Neural cell (in vitro differentiated cells): ENCODE data around the gene SND1. TPM values are rescaled to one million over a fixed set of nuclear protein-coding genes. Genes with fewer than 3 reads are reported as not detected.

ENCODE experiments used
- H2AFZ ChIP-seq: fragments of 200-600, 300-800 bp; sonication (generic), shearing (Covaris generic); 2 replicates; pipeline ENCODE4 v1.6.0; 2014; ENCODE audit warnings: low read depth, mild to moderate bottlenecking, antibody characterized with exemption, low read length, moderate library complexity
- H3F3A ChIP-seq: fragments of 200-600 bp; shearing (Covaris generic); 2 replicates; pipeline ENCODE4 v1.6.1; 2016; ENCODE audit warnings: mild to moderate bottlenecking, moderate library complexity, mixed read lengths, antibody characterized with exemption, low read length; ENCODE audit not compliant: insufficient read depth, poor library complexity, severe bottlenecking
- H3K27ac ChIP-seq: fragments of 200-600, 300-800 bp; sonication (generic), shearing (Covaris generic); 2 replicates; pipeline ENCODE4 v1.5.1; 2014; ENCODE audit warnings: mild to moderate bottlenecking, low read length, moderate library complexity
- H3K27me3 ChIP-seq: fragments of 300-800, 200-600 bp; sonication (generic), shearing (Covaris generic); 2 replicates; pipeline ENCODE4 v1.6.0; 2014; ENCODE audit warnings: mild to moderate bottlenecking, low read depth, low read length, moderate library complexity; ENCODE audit not compliant: insufficient read depth
- H3K36me3 ChIP-seq: fragments of 300-800, 200-600 bp; sonication (generic), shearing (Covaris generic); 2 replicates; pipeline ENCODE4 v1.5.1; 2014; ENCODE audit warnings: mild to moderate bottlenecking, antibody characterized with exemption, low read length, moderate library complexity; ENCODE audit not compliant: insufficient read depth
- H3K4me2 ChIP-seq: fragments of 300-800, 200-600 bp; sonication (generic), shearing (Covaris generic); 2 replicates; pipeline ENCODE4 v1.6.0; 2014; ENCODE audit warnings: mild to moderate bottlenecking, low read length
- H3K4me3 ChIP-seq: fragments of 300-800, 200-600 bp; sonication (generic), shearing (Covaris generic); 2 replicates; pipeline ENCODE4 v1.5.1; 2014; ENCODE audit warnings: mild to moderate bottlenecking, low read length, moderate library complexity
- H3K79me2 ChIP-seq: fragments of 200-600 bp; shearing (Covaris generic); replicated peaks from 2 replicates; pipeline ENCODE4 v1.6.0; 2014; ENCODE audit warnings: mild to moderate bottlenecking, low read length, moderate library complexity; ENCODE audit not compliant: insufficient read depth
- H3K9ac ChIP-seq: fragments of 300-800, 200-600 bp; sonication (generic), shearing (Covaris generic); 2 replicates; pipeline ENCODE4 v1.6.1; 2016; ENCODE audit warnings: mild to moderate bottlenecking, low read length, mixed read lengths
- H3K9me2 ChIP-seq: fragments of 200-600 bp; shearing (Covaris generic); 2 replicates; pipeline ENCODE4 v1.6.1; 2016; ENCODE audit warnings: mild to moderate bottlenecking, low read length, mixed read lengths; ENCODE audit not compliant: insufficient read depth
- H3K9me3 ChIP-seq: fragments of 200-600, 300-800 bp; sonication (generic), shearing (Covaris generic); 2 replicates; pipeline ENCODE4 v1.6.1; 2016; ENCODE audit warnings: mild to moderate bottlenecking, mixed run types, low read length, moderate library complexity, mixed read lengths
- H4K20me1 ChIP-seq: fragments of 200-600 bp; shearing (Covaris generic); 2 replicates; pipeline ENCODE4 v1.6.1; 2016; ENCODE audit warnings: mild to moderate bottlenecking, mixed run types; ENCODE audit not compliant: insufficient read depth
- EP300 ChIP-seq: fragments of 450-650 bp; conservative IDR thresholded peaks from 2 replicates; pipeline ENCODE4 v1.6.1; 2014; ENCODE audit warnings: antibody characterized with exemption, mild to moderate bottlenecking, moderate library complexity; ENCODE audit not compliant: poor library complexity, severe bottlenecking
- EZH2 ChIP-seq: fragments of 200-600, 300-800 bp; shearing (Covaris generic), sonication (generic); IDR thresholded peaks from 2 replicates; pipeline ENCODE4 v1.6.1; 2014; ENCODE audit warnings: antibody characterized with exemption, low read length, borderline replicate concordance, mild to moderate bottlenecking; ENCODE audit not compliant: insufficient read depth, poor library complexity, severe bottlenecking
- MXI1 ChIP-seq: fragments of 450-650 bp; conservative IDR thresholded peaks from 2 replicates; pipeline ENCODE4 v1.6.1; 2014; ENCODE audit warnings: antibody characterized with exemption, mild to moderate bottlenecking; ENCODE audit not compliant: poor library complexity, severe bottlenecking
- RAD21 ChIP-seq: fragments of 450-650 bp; conservative IDR thresholded peaks from 2 replicates; pipeline ENCODE4 v1.6.1; 2014; ENCODE audit warnings: antibody characterized with exemption, mild to moderate bottlenecking, moderate library complexity
- SMC3 ChIP-seq: fragments of 450-650 bp; conservative IDR thresholded peaks from 2 replicates; pipeline ENCODE4 v1.6.1; 2014; ENCODE audit warnings: antibody characterized with exemption, mild to moderate bottlenecking, moderate library complexity; ENCODE audit not compliant: poor library complexity
- TAF1 ChIP-seq: IDR thresholded peaks from 2 replicates; pipeline ENCODE4 v1.6.1; 2012; ENCODE audit warnings: low read depth
- polyA plus RNA-seq: library from polyadenylated mRNA; depleted of rRNA; stranded (reverse); fragments of >200 nt; gene quantifications from 2 replicates; pipeline ENCODE4 v1.2.3, GENCODE V29; 2014
- TF ChIP-seq, protein P1 (sequence below): IDR thresholded peaks from 2 replicates; pipeline ENCODE4 v1.6.1; 2012; ENCODE audit warnings: borderline replicate concordance

Gene SND1
- polyA plus RNA-seq, 1 donor from 2014 or later: 37.4 TPM

DNA sequence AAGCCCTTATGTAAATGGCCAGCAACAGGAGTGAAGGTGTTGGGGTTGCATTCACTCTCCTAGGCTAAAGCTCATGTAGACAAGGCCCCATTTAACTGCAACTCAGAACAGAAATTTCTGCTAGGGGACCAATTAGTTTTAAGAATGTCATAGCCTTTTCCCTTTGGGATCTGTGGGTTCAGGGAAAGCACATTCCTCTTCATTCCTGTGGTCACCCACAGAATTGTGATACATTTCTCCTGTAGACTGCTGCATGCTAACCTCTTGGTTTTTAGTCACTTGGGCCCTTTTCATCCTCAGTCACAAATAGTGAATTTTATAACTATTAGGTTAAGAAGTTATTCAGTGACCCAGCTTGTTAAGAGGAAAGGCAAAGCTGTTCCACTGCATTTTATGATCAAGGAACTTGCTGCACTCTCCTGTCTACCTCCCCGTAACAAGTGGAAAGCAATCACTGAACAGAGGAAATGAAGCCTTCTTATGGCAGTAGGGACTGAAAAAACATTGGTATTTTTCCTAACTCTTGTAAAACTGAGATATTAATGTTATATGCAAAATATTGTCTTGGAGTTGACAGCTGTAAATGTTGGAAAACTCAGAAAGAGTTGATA is 124.9 kb downstream of the SND1 start:
- TF ChIP-seq, protein P1, sequence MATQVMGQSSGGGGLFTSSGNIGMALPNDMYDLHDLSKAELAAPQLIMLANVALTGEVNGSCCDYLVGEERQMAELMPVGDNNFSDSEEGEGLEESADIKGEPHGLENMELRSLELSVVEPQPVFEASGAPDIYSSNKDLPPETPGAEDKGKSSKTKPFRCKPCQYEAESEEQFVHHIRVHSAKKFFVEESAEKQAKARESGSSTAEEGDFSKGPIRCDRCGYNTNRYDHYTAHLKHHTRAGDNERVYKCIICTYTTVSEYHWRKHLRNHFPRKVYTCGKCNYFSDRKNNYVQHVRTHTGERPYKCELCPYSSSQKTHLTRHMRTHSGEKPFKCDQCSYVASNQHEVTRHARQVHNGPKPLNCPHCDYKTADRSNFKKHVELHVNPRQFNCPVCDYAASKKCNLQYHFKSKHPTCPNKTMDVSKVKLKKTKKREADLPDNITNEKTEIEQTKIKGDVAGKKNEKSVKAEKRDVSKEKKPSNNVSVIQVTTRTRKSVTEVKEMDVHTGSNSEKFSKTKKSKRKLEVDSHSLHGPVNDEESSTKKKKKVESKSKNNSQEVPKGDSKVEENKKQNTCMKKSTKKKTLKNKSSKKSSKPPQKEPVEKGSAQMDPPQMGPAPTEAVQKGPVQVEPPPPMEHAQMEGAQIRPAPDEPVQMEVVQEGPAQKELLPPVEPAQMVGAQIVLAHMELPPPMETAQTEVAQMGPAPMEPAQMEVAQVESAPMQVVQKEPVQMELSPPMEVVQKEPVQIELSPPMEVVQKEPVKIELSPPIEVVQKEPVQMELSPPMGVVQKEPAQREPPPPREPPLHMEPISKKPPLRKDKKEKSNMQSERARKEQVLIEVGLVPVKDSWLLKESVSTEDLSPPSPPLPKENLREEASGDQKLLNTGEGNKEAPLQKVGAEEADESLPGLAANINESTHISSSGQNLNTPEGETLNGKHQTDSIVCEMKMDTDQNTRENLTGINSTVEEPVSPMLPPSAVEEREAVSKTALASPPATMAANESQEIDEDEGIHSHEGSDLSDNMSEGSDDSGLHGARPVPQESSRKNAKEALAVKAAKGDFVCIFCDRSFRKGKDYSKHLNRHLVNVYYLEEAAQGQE: no peak
- TF ChIP-seq TAF1: no peak
- no peak for TF ChIP-seq EP300
- no peak for TF ChIP-seq EZH2
- TF ChIP-seq MXI1: no peak
- no peak for TF ChIP-seq RAD21
- Histone ChIP-seq H3K27ac (no peak overlapping the region), H3K36me3 (no peaks in the 10 kb centered on the region), H3K9me2 (no peaks in the 10 kb centered on the region), H3K9me3 (no peaks in the 10 kb centered on the region), H3K4me3 (no peak overlapping the region), H3K4me2 (no peak overlapping the region), H3K27me3 (no peaks in the 10 kb centered on the region), H3K9ac (no peak overlapping the region), H2AFZ (no peak overlapping the region), H3K79me2 (no peaks in the 10 kb centered on the region), H3F3A (no peaks in the 10 kb centered on the region), H4K20me1 (no peaks in the 10 kb centered on the region)

DNA sequence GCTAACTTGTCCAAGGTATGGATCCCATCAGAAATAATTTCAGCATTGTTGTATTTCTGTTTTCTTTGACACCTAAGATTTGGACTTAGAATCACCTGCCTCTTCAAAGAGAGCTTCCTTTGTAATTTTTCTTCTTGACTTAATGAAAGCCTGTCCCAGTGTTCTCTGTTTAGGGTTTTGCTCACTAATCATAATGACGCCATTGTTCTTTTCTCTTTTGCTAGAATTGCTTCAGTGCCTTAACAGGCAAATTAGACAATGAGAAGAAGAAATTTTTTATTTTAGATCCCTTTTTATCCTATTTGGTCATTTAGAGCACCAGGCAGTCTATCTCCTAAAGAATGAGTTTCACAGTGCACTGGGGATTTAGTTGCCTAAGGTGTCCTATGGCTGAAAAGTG is 128.5 kb downstream of the SND1 start:
- TF ChIP-seq SMC3: no peak
- TF ChIP-seq, protein P1: no peak
- H2AFZ ChIP-seq: no peak overlapping the region
- H3K9ac ChIP-seq: no peak overlapping the region
- H3K79me2 ChIP-seq: no peaks in the 10 kb centered on the region
- H3K9me3 ChIP-seq: no peaks in the 10 kb centered on the region
- H3K4me2 ChIP-seq: no peak overlapping the region
- H3K27me3 ChIP-seq: no peaks in the 10 kb centered on the region
- H3K27ac ChIP-seq: no peak overlapping the region
- H3K4me3 ChIP-seq: no peak overlapping the region
- H4K20me1 ChIP-seq: no peaks in the 10 kb centered on the region
- H3K36me3 ChIP-seq: no peaks in the 10 kb centered on the region
- no peaks in the 10 kb centered on the region for H3K9me2 ChIP-seq
- no peaks in the 10 kb centered on the region for H3F3A ChIP-seq
